HCT116 (cell line): Measurements from ENCODE around the gene PSORS1C1. TPM values are rescaled to one million over a fixed set of nuclear protein-coding genes. Genes with fewer than 3 reads are reported as not detected.

ENCODE experiments used
- ATAC-seq: fragments of 200-7000 bp; cut with Tn5 transposase; 2 replicates; pipeline ENCODE4 v1.9.1; 2020; ENCODE audit warnings: mild to moderate bottlenecking, moderate library complexity
- BruUV-seq: library from RNA; stranded (reverse); fragments of 400-500 nt; replicated peaks from 2 replicates; lab custom pipeline; 2021; lab: Mats Ljungman, UMichigan
- CTCF ChIA-PET: fragments of 300-600 bp; sonication (Branson Sonifier 250); formaldehyde crosslinking; loops from one replicate; lab custom pipeline; 2021; ENCODE audit warnings: antibody characterized with exemption; lab: Charles Lee
- POLR2A ChIA-PET: fragments of 300-600, 350-600 bp; sonication (Branson Sonifier 250); formaldehyde crosslinking; loops from one replicate; lab custom pipeline; 2021; ENCODE audit warnings: antibody characterized with exemption; lab: Charles Lee
- RAD21 ChIA-PET, 2 experiments: fragments of 300-600 bp; sonication (Branson Sonifier 250); formaldehyde crosslinking; loops; one replicate each; lab custom pipeline; 2023; ENCODE audit warnings: low total read pairs in 2 of 2; ENCODE audit not compliant: uncharacterized antibody in 2 of 2, unreplicated experiment in 2 of 2, low non-redundant PET in 1 of 2; lab: Charles Lee
- DNase-seq: peaks from one replicate; pipeline ENCODE4 v3.0.0-alpha.2; 2010; ENCODE audit warnings: low read depth, low spot score
- H2AFZ ChIP-seq: fragments of 200-600 bp; shearing (Covaris generic), sonication (generic); 2 replicates; pipeline ENCODE4 v1.6.1; 2017; ENCODE audit warnings: low read depth, mixed run types, mixed read lengths, antibody characterized with exemption, low read length; ENCODE audit not compliant: poor library complexity, severe bottlenecking
- H3K27ac ChIP-seq: 2 replicates; pipeline ENCODE4 v1.5.1; 2012; ENCODE audit warnings: low read depth, low read length
- H3K27me3 ChIP-seq: fragments of 200-600 bp; sonication (generic); 2 replicates; pipeline ENCODE4 v1.6.1; 2016; ENCODE audit warnings: mixed run types, low read length, mixed read lengths; ENCODE audit not compliant: insufficient read depth
- H3K36me3 ChIP-seq, 2 experiments: fragments of 200-500 bp in 1 of 2; fragments of 200-600 bp in 1 of 2; sonication (Bioruptor generic) in 1 of 2; sonication (generic) in 1 of 2; 2 replicates each; pipeline versions ENCODE4 v1.5.1 to v1.6.1; 2014 to 2016; ENCODE audit warnings: low read length in 2 of 2, inconsistent platforms in 1 of 2, mixed read lengths in 1 of 2, mixed run types in 1 of 2; ENCODE audit not compliant: insufficient read depth in 2 of 2, control insufficient read depth in 1 of 2
- H3K4me1 ChIP-seq, 2 experiments: fragments of 200-600 bp in 1 of 2; sonication (generic) in 1 of 2; 2 replicates each; pipeline versions ENCODE4 v1.5.1 to v1.6.1; 2012 to 2017; ENCODE audit warnings: low read length in 2 of 2, inconsistent platforms in 1 of 2, mild to moderate bottlenecking in 1 of 2, mixed read lengths in 1 of 2, mixed run types in 1 of 2, moderate library complexity in 1 of 2; ENCODE audit not compliant: insufficient read depth in 2 of 2, control insufficient read depth in 1 of 2
- H3K4me2 ChIP-seq: fragments of 200-600 bp; sonication (generic); 2 replicates; pipeline ENCODE4 v1.6.1; 2017; ENCODE audit warnings: mixed run types, low read length, mixed read lengths
- H3K4me3 ChIP-seq, 2 experiments: fragments of 200-600 bp in 1 of 2; sonication (generic) in 1 of 2; replicated peaks in 1 of 2; 2 replicates each; pipeline ENCODE4 v1.5.1; 2011 to 2016; ENCODE audit warnings: low read length in 2 of 2, control low read depth in 1 of 2, low read depth in 1 of 2, mild to moderate bottlenecking in 1 of 2, mixed read lengths in 1 of 2, mixed run types in 1 of 2
- H3K79me2 ChIP-seq: fragments of 200-600 bp; sonication (generic); 2 replicates; pipeline ENCODE4 v1.6.1; 2017; ENCODE audit warnings: mild to moderate bottlenecking, mixed run types, low read length, moderate library complexity, mixed read lengths; ENCODE audit not compliant: insufficient read depth
- H3K9ac ChIP-seq: fragments of 200-600 bp; sonication (generic); 2 replicates; pipeline ENCODE4 v1.6.1; 2016; ENCODE audit warnings: low read length, mixed read lengths
- H3K9me2 ChIP-seq: fragments of 200-600 bp; sonication (generic), shearing (Covaris generic); 2 replicates; pipeline ENCODE4 v1.6.1; 2017; ENCODE audit warnings: mixed run types, mild to moderate bottlenecking, moderate library complexity; ENCODE audit not compliant: insufficient read depth
- H3K9me3 ChIP-seq, 2 experiments: fragments of 200-500 bp in 1 of 2; fragments of 200-600 bp in 1 of 2; sonication (Bioruptor generic) in 1 of 2; sonication (generic) in 1 of 2; 2 replicates each; pipeline ENCODE4 v1.6.1; 2014 to 2017; ENCODE audit warnings: low read length in 2 of 2, mixed read lengths in 2 of 2, inconsistent platforms in 1 of 2, low read depth in 1 of 2, mild to moderate bottlenecking in 1 of 2, mixed run types in 1 of 2, moderate library complexity in 1 of 2; ENCODE audit not compliant: control insufficient read depth in 1 of 2, insufficient read depth in 1 of 2
- H4K20me1 ChIP-seq: fragments of 200-600 bp; sonication (generic), shearing (Covaris generic); 2 replicates; pipeline ENCODE4 v1.6.1; 2017; ENCODE audit warnings: mixed run types, mild to moderate bottlenecking, moderate library complexity; ENCODE audit not compliant: insufficient read depth
- CBX3 ChIP-seq: IDR thresholded peaks from 2 replicates; pipeline ENCODE4 v1.6.1; 2012; ENCODE audit warnings: low read depth
- EGR1 ChIP-seq: IDR thresholded peaks from 2 replicates; pipeline ENCODE4 v1.6.1; 2012; ENCODE audit warnings: low read depth
- ELF1 ChIP-seq: IDR thresholded peaks from 2 replicates; pipeline ENCODE4 v1.6.1; 2012; ENCODE audit warnings: low read depth, borderline replicate concordance
- EZH2 ChIP-seq: fragments of 200-600 bp; sonication (generic); IDR thresholded peaks from 2 replicates; pipeline ENCODE4 v1.6.1; 2017; ENCODE audit warnings: antibody characterized with exemption, mixed run types
- EZH2phosphoT487 ChIP-seq: fragments of 200-600 bp; IDR thresholded peaks from 2 replicates; pipeline ENCODE4 v1.6.1; 2018; ENCODE audit warnings: antibody characterized with exemption, borderline replicate concordance
- FOSL1 ChIP-seq: IDR thresholded peaks from 2 replicates; pipeline ENCODE4 v1.6.1; 2012; ENCODE audit warnings: low read depth
- POLR2A ChIP-seq: IDR thresholded peaks from 2 replicates; pipeline ENCODE4 v1.7.0; 2011; ENCODE audit warnings: borderline replicate concordance; ENCODE audit not compliant: insufficient read depth, insufficient read length; ENCODE audit errors: extremely low read depth
- POLR2AphosphoS5 ChIP-seq: IDR thresholded peaks from 2 replicates; pipeline ENCODE4 v1.6.1; 2011; ENCODE audit warnings: mild to moderate bottlenecking, low read depth, low read length, moderate library complexity
- RAD21 ChIP-seq: IDR thresholded peaks from 2 replicates; pipeline ENCODE4 v1.6.1; 2012; ENCODE audit warnings: low read depth, mild to moderate bottlenecking
- SP1 ChIP-seq: IDR thresholded peaks from 2 replicates; pipeline ENCODE4 v1.6.1; 2012; ENCODE audit warnings: low read depth
- SRF ChIP-seq: IDR thresholded peaks from 2 replicates; pipeline ENCODE4 v1.6.1; 2012; ENCODE audit warnings: low read depth
- TCF7L2 ChIP-seq: IDR thresholded peaks from 2 replicates; pipeline ENCODE4 v1.7.0; 2011; ENCODE audit warnings: borderline replicate concordance, inconsistent platforms; ENCODE audit not compliant: insufficient read depth, insufficient read length; ENCODE audit errors: extremely low read depth
- YY1 ChIP-seq: IDR thresholded peaks from 2 replicates; pipeline ENCODE4 v1.6.1; 2011; ENCODE audit warnings: low read length, low read depth, moderate library complexity, mild to moderate bottlenecking; ENCODE audit not compliant: insufficient replicate concordance; ENCODE audit errors: extremely low read depth
- ZNF274 ChIP-seq: fragments of 200-500 bp; sonication (Bioruptor generic); IDR thresholded peaks from 2 replicates; pipeline ENCODE4 v1.6.1; 2014; ENCODE audit warnings: mild to moderate bottlenecking, low read depth, low read length, inconsistent platforms
- intact Hi-C: fragments of 100-400 bp; cut with micrococcal nuclease; formaldehyde crosslinking; loops from 2 replicates; pipeline ENCODE4 v1.10.0; 2022
- total RNA-seq: library from RNA; stranded (reverse); gene quantifications from one replicate; pipeline ENCODE4 v1.2.1, GENCODE V29; 2021; ENCODE audit not compliant: unreplicated experiment
- TF ChIP-seq, protein P1 (sequence below): IDR thresholded peaks from 2 replicates; pipeline ENCODE4 v1.6.1; 2012; ENCODE audit warnings: low read depth
- TF ChIP-seq, protein P2 (sequence below): IDR thresholded peaks from 2 replicates; pipeline ENCODE4 v1.6.1; 2011; ENCODE audit warnings: mild to moderate bottlenecking, low read length, moderate library complexity; ENCODE audit not compliant: insufficient replicate concordance; ENCODE audit errors: extremely low read depth
- TF ChIP-seq, protein P3 (sequence below), 3 experiments: fragments of 200-600 bp in 1 of 3; sonication (generic) in 1 of 3; IDR thresholded peaks in 2 of 3; conservative IDR thresholded peaks in 1 of 3; 2 replicates each; pipeline ENCODE4 v1.5.1; 2012 to 2017; ENCODE audit warnings: low read depth in 2 of 3, low read length in 2 of 3, antibody characterized with exemption in 1 of 3, borderline replicate concordance in 1 of 3, control low read depth in 1 of 3, mild to moderate bottlenecking in 1 of 3, mixed read lengths in 1 of 3, mixed run types in 1 of 3, moderate library complexity in 1 of 3; ENCODE audit not compliant: insufficient read depth in 1 of 3
- TF ChIP-seq, protein P4 (sequence below): IDR thresholded peaks from 2 replicates; pipeline ENCODE4 v1.6.1; 2012

PSORS1C1 gene
- total RNA-seq, 1 experiment from 2014 or later, result 9.8 TPM

DNA sequence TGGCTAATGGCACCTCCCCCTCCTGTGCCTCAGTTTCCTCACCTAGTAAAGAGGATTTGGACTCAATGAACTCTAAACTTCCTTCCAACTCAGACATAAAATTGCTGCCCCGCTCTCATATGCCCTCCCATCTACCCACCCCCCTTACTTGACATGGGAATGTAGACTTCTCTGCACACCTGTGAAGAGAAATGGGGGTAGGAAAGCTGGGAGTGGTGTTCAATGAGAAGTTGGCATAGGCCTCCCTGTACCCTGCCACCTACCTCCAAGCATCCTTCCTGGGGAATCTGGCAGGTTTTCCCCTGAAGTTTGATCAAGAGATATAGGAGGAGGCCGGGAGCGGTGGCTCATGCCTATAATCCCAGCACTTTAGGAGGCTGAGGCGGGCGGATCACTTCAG lies 59.8 kb downstream of the PSORS1C1 start:
- Histone ChIP-seq H2AFZ (no peak overlapping the region), H3K79me2 (no peaks in the 10 kb centered on the region), H3K9me2 (no peaks in the 10 kb centered on the region), H3K36me3 (no peaks in the 10 kb centered on the region), H4K20me1 (no peaks in the 10 kb centered on the region), H3K27ac (no peak overlapping the region), H3K27me3 (no peaks in the 10 kb centered on the region), H3K9me3 (no peaks in the 10 kb centered on the region), H3K4me1 (peaks cover 3 to 18% of the 10 kb centered on the region in 2 experiments), H3K9ac (no peak overlapping the region), H3K4me2 (no peak overlapping the region), H3K4me3 (no peak overlapping the region)
- BruUV-seq, result no TSS peak
- POLR2A ChIA-PET, result no interaction called here
- no peak for DNase-seq
- TF ChIP-seq, protein P1, sequence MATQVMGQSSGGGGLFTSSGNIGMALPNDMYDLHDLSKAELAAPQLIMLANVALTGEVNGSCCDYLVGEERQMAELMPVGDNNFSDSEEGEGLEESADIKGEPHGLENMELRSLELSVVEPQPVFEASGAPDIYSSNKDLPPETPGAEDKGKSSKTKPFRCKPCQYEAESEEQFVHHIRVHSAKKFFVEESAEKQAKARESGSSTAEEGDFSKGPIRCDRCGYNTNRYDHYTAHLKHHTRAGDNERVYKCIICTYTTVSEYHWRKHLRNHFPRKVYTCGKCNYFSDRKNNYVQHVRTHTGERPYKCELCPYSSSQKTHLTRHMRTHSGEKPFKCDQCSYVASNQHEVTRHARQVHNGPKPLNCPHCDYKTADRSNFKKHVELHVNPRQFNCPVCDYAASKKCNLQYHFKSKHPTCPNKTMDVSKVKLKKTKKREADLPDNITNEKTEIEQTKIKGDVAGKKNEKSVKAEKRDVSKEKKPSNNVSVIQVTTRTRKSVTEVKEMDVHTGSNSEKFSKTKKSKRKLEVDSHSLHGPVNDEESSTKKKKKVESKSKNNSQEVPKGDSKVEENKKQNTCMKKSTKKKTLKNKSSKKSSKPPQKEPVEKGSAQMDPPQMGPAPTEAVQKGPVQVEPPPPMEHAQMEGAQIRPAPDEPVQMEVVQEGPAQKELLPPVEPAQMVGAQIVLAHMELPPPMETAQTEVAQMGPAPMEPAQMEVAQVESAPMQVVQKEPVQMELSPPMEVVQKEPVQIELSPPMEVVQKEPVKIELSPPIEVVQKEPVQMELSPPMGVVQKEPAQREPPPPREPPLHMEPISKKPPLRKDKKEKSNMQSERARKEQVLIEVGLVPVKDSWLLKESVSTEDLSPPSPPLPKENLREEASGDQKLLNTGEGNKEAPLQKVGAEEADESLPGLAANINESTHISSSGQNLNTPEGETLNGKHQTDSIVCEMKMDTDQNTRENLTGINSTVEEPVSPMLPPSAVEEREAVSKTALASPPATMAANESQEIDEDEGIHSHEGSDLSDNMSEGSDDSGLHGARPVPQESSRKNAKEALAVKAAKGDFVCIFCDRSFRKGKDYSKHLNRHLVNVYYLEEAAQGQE, result no peak
- TF ChIP-seq SP1, result no peak
- TF ChIP-seq, protein P2, sequence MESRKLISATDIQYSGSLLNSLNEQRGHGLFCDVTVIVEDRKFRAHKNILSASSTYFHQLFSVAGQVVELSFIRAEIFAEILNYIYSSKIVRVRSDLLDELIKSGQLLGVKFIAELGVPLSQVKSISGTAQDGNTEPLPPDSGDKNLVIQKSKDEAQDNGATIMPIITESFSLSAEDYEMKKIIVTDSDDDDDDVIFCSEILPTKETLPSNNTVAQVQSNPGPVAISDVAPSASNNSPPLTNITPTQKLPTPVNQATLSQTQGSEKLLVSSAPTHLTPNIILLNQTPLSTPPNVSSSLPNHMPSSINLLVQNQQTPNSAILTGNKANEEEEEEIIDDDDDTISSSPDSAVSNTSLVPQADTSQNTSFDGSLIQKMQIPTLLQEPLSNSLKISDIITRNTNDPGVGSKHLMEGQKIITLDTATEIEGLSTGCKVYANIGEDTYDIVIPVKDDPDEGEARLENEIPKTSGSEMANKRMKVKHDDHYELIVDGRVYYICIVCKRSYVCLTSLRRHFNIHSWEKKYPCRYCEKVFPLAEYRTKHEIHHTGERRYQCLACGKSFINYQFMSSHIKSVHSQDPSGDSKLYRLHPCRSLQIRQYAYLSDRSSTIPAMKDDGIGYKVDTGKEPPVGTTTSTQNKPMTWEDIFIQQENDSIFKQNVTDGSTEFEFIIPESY, result no peak
- no peak for TF ChIP-seq SRF
- no peak for TF ChIP-seq RAD21
- no peak for TF ChIP-seq FOSL1
- no peak for TF ChIP-seq TCF7L2
- no peak for TF ChIP-seq EZH2
- TF ChIP-seq, protein P3, sequence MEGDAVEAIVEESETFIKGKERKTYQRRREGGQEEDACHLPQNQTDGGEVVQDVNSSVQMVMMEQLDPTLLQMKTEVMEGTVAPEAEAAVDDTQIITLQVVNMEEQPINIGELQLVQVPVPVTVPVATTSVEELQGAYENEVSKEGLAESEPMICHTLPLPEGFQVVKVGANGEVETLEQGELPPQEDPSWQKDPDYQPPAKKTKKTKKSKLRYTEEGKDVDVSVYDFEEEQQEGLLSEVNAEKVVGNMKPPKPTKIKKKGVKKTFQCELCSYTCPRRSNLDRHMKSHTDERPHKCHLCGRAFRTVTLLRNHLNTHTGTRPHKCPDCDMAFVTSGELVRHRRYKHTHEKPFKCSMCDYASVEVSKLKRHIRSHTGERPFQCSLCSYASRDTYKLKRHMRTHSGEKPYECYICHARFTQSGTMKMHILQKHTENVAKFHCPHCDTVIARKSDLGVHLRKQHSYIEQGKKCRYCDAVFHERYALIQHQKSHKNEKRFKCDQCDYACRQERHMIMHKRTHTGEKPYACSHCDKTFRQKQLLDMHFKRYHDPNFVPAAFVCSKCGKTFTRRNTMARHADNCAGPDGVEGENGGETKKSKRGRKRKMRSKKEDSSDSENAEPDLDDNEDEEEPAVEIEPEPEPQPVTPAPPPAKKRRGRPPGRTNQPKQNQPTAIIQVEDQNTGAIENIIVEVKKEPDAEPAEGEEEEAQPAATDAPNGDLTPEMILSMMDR (IDR thresholded peaks at IDR 0.05 in 2 of 3, conservative IDR thresholded peaks at IDR 0.05 in 1 of 3; ENCODE audit: borderline replicate concordance in 1 of 3, insufficient read depth in 1 of 3, low read depth in 2 of 3, low read length in 2 of 3), result no peak
- no peak for TF ChIP-seq ELF1
- TF ChIP-seq POLR2AphosphoS5, result no peak
- TF ChIP-seq EZH2phosphoT487, result no peak
- no peak for TF ChIP-seq YY1
- TF ChIP-seq, protein P4, sequence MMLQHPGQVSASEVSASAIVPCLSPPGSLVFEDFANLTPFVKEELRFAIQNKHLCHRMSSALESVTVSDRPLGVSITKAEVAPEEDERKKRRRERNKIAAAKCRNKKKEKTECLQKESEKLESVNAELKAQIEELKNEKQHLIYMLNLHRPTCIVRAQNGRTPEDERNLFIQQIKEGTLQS, result no peak
- TF ChIP-seq POLR2A, result no peak
- no peak for TF ChIP-seq ZNF274
- TF ChIP-seq CBX3, result no peak
- no peak for TF ChIP-seq EGR1
- ATAC-seq, result no peak
- CTCF ChIA-PET, result interaction anchor here (1.3 kb wide), 1 partner anchor 192 kb away, joined by 3 read pairs; no protein-coding TSS in a partner anchor
- RAD21 ChIA-PET, result no interaction called here
- intact Hi-C loops, result no loop called here
